ENCODE measurements around the gene B3GNT9.

B3GNT9 gene

DNA sequence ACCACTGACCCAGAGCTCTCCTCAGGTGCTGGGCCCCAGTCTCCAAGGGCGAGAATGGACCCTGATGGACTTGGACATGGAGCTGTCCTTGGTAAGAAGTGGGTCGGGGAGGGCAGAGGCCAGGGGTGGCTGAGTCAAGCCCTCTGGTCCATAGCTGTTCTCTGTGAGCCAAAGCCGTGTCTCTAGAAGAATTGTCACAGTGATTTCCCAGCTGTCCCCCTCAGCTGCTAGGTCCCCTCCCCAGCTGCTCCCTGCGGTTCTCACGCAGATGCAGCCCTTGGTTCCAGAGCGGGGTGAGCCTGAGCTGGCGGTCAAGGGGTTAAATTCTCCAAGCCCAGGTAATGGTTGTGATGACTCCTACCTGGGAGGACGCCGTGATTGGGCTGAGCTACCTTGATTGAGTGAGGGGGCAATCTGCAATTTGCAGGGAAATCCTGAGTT, 18.2 kb upstream of the B3GNT9 start:
- Histone ChIP-seq H3K27me3 (ENCODE audit: insufficient read depth, low read depth, severe bottlenecking) (no peaks in the 10 kb centered on the region), H3K9me3 (ENCODE audit: severe bottlenecking) (no peaks in the 10 kb centered on the region), H3K36me3 (no peaks in the 10 kb centered on the region), H3K27ac (peak overlapping the region; percentile 94), H3K4me3 (ENCODE audit: low read depth, low read length) (peak overlapping the region; percentile 62)
- DNase-seq = no peak
- TF ChIP-seq CTCF (IDR thresholded peaks at IDR 0.05; ENCODE audit: low read depth, low read length) = no peak

DNA sequence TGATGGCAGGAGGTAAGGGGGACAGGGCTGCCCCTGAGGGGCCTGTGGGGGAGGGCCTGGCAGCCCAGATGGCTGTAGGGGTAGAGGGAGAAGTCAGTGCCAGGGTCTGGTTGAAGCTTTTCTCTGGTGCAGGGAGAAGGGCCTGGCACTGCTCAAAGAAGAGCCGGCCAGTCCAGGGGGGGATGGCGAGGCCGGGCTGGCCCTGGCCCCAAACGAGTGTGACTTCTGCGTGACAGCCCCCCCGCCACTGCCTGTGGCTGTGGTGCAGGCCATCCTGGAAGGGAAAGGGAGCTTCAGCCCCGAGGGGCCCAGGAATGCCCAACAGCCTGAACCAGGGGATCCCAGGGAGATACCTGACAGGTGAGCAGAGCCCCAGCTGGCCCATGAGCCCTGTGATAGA, 16.8 kb upstream of the B3GNT9 start:
- no peaks in the 10 kb centered on the region for H3K36me3 ChIP-seq
- no peak for TF ChIP-seq CTCF (IDR thresholded peaks at IDR 0.05; ENCODE audit: low read depth, low read length)
- no peak overlapping the region for H3K4me3 ChIP-seq (ENCODE audit: low read depth, low read length)
- H3K9me3 ChIP-seq (ENCODE audit: severe bottlenecking) = no peaks in the 10 kb centered on the region
- H3K27me3 ChIP-seq (ENCODE audit: insufficient read depth, low read depth, severe bottlenecking) = no peaks in the 10 kb centered on the region
- no peak for DNase-seq
- peak overlapping the region; percentile 43 for H3K27ac ChIP-seq

GRCh38 chr16:67166598-67167168, 15.9 kb upstream of the B3GNT9 start:
- H3K27me3 ChIP-seq (ENCODE audit: insufficient read depth, low read depth, severe bottlenecking) = no peaks in the 10 kb centered on the region
- DNase-seq = no peak
- TF ChIP-seq CTCF (IDR thresholded peaks at IDR 0.05; ENCODE audit: low read depth, low read length) = no peak
- H3K4me3 ChIP-seq (ENCODE audit: low read depth, low read length) = no peak overlapping the region
- H3K9me3 ChIP-seq (ENCODE audit: severe bottlenecking) = no peaks in the 10 kb centered on the region
- H3K27ac ChIP-seq = no peak overlapping the region
- no peaks in the 10 kb centered on the region for H3K36me3 ChIP-seq

GRCh38 chr16:67166110-67166547, 15.3 kb upstream of the B3GNT9 start:
- no peak overlapping the region for H3K27ac ChIP-seq
- H3K4me3 ChIP-seq (ENCODE audit: low read depth, low read length) = no peak overlapping the region
- no peaks in the 10 kb centered on the region for H3K9me3 ChIP-seq (ENCODE audit: severe bottlenecking)
- no peak for TF ChIP-seq CTCF (IDR thresholded peaks at IDR 0.05; ENCODE audit: low read depth, low read length)
- no peaks in the 10 kb centered on the region for H3K27me3 ChIP-seq (ENCODE audit: insufficient read depth, low read depth, severe bottlenecking)
- no peak for DNase-seq
- no peaks in the 10 kb centered on the region for H3K36me3 ChIP-seq

- H3K9me3 ChIP-seq (ENCODE audit: severe bottlenecking) = no peaks in the 10 kb centered on the region
- H3K4me3 ChIP-seq (ENCODE audit: low read depth, low read length) = no peak overlapping the region
- no peaks in the 10 kb centered on the region for H3K36me3 ChIP-seq
- H3K27ac ChIP-seq = no peak overlapping the region
- TF ChIP-seq CTCF (IDR thresholded peaks at IDR 0.05; ENCODE audit: low read depth, low read length) = no peak
- H3K27me3 ChIP-seq (ENCODE audit: insufficient read depth, low read depth, severe bottlenecking) = no peaks in the 10 kb centered on the region
- DNase-seq = no peak
Measured at GRCh38 chr16:67165121-67166078, 14.6 kb upstream of the B3GNT9 start.
